CD4-positive, alpha-beta T cell treated with Interferon gamma for 1 hour (primary cell): Measurements from ENCODE around the gene ZGPAT.
"Not testable (repeated sequence)": the region's sequence is repeated elsewhere in the genome, so short reads cannot be mapped to it uniquely, and the experiment has no call there.

Source experiments
- DNase-seq: peaks from one replicate; pipeline ENCODE4 v3.0.0-alpha.2; 2020

ZGPAT gene

DNA sequence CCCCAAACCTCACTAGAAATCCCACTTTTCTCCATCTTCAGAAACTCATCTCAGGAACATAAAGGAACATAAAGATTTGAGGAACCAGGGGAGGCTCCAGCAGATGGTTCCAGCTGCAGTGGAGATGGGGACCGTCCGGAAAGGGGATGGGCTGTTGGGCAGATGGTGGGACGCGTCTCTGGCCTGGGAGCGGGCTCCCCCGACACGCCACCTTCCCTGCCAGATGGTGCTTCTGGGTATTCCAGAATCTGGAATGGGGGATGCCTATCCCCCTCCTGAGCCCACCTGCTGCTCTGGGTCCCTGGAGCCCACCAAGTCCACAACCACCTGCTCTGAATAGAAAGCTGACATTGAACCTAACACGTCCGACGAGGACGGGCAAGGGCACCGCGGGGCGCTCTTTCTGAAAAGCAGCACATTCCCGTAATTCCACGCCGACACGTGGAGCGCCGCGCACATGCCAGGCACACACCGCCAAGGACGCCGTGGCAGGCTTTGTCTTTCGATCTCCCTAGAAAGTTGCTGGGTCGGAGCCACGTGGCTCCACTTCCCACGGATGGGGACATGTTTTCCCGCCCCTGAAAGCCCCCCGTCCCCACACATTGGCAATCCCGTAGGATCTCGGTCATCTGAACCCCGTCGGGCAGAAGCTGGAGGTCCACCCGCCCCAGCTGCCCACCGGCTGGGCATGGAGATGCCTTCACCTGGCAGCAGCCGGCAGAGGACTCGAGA lies 59.0 kb downstream of the ZGPAT start:
- DNase-seq = no peak

GRCh38 chr20:63767456-63767855 lies 59.6 kb downstream of the ZGPAT start:
- DNase-seq = no peak

GRCh38 chr20:63767886-63768285 lies 60.0 kb downstream of the ZGPAT start:
- no peak for DNase-seq

GRCh38 chr20:63768591-63769515 lies 61.0 kb downstream of the ZGPAT start:
- DNase-seq = no peak

- no peak for DNase-seq
Observed at GRCh38 chr20:63769891-63770474, 62.1 kb downstream of the ZGPAT start.

DNA sequence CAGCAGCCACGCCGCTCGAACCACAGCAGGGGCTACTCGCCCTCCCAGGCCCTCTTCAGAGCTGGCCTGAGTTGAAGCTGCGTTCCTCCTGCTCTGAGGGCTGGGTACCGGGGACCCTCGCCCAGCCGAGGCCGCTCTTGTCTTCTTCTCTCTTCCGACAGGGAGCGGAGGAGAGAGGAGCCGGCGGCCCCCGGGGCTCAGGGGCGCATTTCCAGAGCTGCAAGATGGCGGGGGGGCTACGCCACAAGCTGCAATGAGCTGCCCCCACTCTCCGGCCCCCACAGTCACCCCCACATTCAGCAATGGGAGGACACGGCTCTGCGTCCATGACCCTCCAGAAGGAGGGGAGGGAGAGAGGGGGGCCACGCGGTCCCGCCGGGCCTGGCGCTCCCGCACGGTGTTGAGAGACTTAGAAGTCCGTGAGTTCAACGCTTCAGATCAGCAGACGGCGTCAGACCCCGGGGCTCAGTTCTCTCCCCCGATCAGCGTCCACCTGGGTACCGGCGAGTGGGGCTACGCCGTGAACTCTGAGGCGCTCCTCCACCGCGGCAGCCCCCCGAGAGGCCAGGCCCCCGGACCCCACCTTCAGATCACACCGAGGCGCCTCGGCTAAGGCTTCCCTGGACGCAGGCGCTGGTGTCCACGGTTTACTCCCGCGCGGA lies 63.3 kb downstream of the ZGPAT start:
- DNase-seq = no peak

DNA sequence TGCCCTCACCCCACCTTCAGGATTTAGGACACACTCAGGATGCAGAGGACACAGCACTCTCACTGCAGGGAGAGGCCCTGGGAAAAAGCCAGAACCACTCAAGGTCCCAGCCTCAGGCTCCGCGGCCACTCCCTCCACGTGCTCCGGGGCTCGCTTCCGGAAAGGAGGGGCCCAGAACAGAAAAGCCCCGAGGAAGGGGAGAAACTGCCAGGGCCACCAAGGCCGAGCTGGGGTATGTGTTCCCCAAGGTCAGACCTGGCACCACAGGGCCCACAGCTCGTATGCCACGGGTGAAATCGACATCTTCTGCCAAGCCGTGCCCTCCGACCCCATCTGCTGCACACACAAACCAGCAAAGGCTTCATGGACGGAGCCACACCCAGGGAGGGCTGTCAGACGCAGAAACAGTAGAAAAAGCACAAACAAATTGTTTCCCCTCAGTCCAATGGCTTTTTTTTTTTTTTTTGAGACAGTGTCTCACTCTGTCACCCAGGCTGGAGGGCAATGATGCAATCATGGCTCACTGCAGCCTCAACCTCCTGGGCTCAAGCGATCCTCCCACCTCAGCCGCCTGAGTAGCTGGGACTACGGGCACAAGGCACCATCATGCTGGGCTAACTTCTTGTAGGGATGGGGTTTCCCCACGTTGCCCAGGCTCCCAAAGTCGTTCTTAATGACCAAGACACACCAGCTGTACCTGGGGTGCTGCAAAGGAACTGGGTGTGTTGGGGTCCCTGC lies 65.1 kb downstream of the ZGPAT start:
- no peak for DNase-seq

GRCh38 chr20:63773571-63774241 lies 65.9 kb downstream of the ZGPAT start:
- no peak for DNase-seq

DNA sequence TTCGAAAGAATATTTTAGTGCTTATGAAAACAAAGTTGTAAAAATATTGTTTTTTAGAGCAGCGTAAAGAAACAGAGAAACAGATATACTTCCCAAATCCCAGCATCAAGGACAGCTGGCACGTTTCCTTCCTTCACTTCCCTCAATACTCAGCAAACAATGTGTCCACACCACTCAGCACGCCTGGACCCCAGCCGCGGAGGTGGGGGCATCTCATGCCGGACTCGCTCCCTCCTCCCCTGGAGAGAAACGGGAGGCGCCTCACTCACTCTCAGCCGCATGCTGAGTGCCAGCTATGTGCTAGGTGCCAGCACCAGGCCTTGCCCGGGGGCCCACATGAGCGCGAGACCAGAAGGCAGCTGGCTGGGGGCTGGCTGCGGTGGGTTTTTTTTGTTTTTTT lies 66.5 kb downstream of the ZGPAT start:
- no peak for DNase-seq

DNA sequence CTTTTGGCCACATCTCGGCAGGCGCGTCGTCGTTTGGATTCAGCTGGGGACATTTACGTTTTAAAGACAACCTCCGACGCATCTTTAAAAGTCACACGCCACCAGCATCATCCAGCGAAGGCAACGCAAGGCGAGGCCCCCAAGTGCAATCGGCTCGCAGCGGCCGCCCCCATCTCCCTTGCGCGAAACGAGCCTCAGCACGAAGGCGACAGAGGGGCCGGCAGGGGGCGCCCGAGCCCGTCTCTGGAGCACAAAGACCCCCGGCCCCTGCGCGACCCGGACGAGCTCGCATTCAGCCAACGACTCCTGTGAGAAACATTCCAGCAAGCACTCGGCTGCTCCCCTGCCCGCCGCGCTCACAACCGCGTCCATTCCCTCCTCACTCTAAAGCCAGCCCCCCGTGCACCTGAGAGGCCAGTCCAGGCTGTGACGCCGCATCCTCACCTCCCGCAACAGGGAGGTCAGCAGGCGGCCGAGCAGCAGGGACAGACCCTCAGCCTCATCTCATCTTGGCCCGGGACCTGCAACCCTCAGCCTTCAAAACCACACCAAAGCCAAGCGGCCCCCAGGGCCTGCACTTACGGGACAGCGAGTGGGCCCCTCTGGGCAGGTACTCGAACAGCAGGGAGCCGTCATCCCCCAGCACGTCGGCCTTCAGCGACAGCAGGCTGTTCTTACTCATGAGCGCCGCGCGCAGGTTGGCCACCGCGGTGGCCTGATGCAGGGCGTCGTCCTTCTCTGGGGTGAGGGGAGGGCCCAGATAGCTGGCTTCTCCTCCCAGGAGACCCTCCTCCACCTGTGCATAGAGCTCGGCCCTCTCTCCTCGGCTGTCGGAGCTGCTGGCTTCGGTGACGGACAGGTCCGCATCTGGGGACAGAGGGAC lies 67.5 kb downstream of the ZGPAT start:
- peak; percentile 31 for DNase-seq

GRCh38 chr20:63776875-63777274 lies 69.0 kb downstream of the ZGPAT start:
- DNase-seq = not testable (repeated sequence)

GRCh38 chr20:63777614-63778013 lies 69.8 kb downstream of the ZGPAT start:
- DNase-seq = no peak

GRCh38 chr20:63778034-63778752 lies 70.4 kb downstream of the ZGPAT start:
- DNase-seq = no peak

DNA sequence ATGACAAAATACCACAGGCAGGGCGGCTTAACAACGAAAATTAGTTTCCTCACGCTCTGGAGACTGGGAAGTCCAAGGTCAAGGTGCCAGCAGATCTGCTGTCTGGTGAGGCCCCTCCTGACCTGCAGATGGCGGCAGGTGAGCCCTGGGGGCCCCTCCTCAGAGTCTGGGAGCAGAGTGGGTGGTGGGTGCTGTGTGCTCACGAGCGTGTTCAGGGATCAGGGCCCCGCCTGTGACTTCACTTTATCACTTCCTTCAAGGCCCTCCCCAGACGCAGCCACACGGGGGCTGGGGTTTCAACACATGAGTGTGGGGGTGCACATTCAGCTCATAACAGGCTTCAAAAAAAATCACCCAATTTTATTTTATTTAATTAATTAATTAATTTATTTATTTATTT lies 71.0 kb downstream of the ZGPAT start:
- no peak for DNase-seq

DNA sequence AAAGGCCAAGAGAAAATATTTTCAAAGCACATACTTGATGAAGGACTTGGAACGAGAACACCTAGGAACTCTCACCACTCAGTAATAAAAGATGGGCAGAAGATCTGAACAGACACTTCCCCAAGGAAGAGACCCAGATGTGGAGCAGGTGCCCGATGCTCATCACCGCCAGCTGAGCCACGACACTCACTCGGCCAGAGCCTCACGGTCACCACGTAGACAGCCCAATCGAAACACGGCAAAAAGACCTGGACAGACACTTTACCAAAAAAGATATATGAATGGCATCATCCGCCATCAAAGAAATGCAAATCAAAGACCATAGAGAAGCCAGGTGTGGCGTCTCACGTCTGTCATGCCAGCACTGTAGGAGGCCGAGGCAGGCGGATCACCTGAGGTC lies 73.3 kb downstream of the ZGPAT start:
- DNase-seq = no peak

- peak; percentile 83 for DNase-seq
Observed at GRCh38 chr20:63782051-63782471, 74.2 kb downstream of the ZGPAT start.

DNA sequence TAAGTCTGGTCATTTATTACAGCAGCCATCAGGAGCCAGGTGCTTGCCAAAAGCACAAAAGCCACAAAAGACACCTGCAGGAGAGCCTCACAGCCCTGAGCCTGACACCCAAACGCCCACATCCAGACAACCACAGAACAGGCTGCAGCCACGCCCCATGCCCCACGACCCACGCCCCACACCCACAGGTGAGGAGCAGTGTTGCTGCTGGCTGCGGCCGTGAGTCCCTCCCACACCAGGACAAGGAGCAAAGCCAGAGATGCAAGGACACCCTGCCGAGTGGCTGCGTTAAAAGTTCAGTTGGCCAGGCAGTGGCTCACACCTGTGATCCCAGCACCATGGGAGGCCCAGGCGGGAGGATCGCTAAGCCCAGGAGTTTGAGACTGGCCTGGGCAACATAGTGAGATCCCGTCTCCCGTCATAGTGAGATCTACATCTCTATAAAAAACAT lies 74.7 kb downstream of the ZGPAT start:
- DNase-seq = peak; percentile 6

DNA sequence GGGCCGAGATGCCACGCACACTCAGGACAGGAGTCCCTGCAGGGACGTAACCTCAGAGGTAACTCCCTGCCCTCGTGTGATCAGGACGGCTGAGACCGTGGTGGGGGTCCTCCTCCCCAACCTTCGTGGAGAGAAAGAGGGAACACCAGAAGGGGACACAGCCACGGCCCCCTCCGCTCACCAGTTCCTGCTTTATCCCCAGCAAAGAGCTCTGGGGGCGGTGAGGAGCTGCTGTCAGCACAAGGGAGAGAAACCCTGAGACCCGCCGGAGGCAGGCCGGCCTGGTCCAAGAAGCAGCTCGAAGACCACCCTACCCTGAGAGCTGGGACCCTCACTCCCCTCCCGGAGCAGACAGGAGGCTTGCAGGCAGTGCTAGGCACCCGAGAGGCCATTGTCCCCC lies 76.1 kb downstream of the ZGPAT start:
- DNase-seq = no peak

DNA sequence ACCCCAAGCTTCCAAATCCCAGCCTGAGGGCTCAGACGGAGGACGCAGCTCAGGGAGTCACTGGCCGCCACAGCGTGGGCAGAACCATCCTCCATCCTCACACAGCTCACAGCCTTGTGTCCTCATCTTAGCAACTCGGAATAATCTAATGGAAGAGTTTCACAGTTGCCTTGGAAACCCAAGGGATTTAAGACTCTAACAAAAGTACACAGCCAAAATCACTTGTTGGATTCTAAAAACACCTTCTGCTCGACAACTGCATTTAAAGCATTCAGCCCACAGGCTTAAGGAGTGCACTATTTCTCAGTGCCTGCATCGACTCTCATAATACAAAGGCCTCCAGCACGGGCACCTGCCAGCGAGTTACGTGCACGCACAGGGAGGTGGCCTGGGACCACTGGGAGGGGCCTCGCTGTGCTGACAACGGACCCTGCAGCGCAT lies 77.9 kb downstream of the ZGPAT start:
- no peak for DNase-seq
